Activated CD8-positive, alpha-beta T cell treated with anti-CD3 and anti-CD28 coated beads for 36 hours (primary cell): ENCODE data around the gene FILIP1. TPM values are rescaled to one million over a fixed set of nuclear protein-coding genes. Genes with fewer than 3 reads are reported as not detected.

Source experiments
- ATAC-seq: fragments of 200-7000 bp; cut with Tn5 transposase; one replicate; pipeline ENCODE4 v1.10.0; 2021; ENCODE audit warnings: mild to moderate bottlenecking, moderate library complexity
- CTCF ChIA-PET: fragments of 350-600 bp; sonication (Branson Sonifier 250); formaldehyde crosslinking; loops from one replicate; lab custom pipeline; 2021; ENCODE audit warnings: antibody characterized with exemption; lab: Charles Lee
- POLR2A ChIA-PET: fragments of 350-600 bp; sonication (Branson Sonifier 250); formaldehyde crosslinking; loops from one replicate; lab custom pipeline; 2021; ENCODE audit warnings: antibody characterized with exemption; lab: Charles Lee
- DNase-seq: peaks from one replicate; pipeline ENCODE4 v3.0.0-alpha.2; 2020
- H3K27ac Mint-ChIP-seq: one replicate; pipeline ENCODE4 v1.8.0; 2021; ENCODE audit warnings: mild to moderate bottlenecking, mixed read lengths
- H3K27me3 Mint-ChIP-seq: one replicate; pipeline ENCODE4 v1.8.0; 2021; ENCODE audit warnings: mixed read lengths
- H3K36me3 Mint-ChIP-seq: one replicate; pipeline ENCODE4 v1.8.0; 2021; ENCODE audit warnings: low read depth, mixed read lengths
- H3K4me1 Mint-ChIP-seq: one replicate; pipeline ENCODE4 v1.8.0; 2021; ENCODE audit warnings: low read depth, mixed read lengths
- H3K4me3 Mint-ChIP-seq: one replicate; pipeline ENCODE4 v1.8.0; 2021; ENCODE audit warnings: mild to moderate bottlenecking, moderate library complexity, mixed read lengths
- H3K9me3 Mint-ChIP-seq: one replicate; pipeline ENCODE4 v1.8.0; 2021; ENCODE audit warnings: mixed read lengths
- CTCF ChIP-seq: fragments of 200-600 bp; IDR thresholded peaks from one replicate; pipeline ENCODE4 v1.8.0; 2022; ENCODE audit warnings: antibody characterized with exemption, mild to moderate bottlenecking
- intact Hi-C: fragments of 100-400 bp; cut with micrococcal nuclease; formaldehyde crosslinking; loops from one replicate; pipeline ENCODE4 v1.10.0; 2022
- total RNA-seq, 2 experiments: library from RNA; stranded (reverse); gene quantifications; one replicate each; pipeline ENCODE4 v1.2.3, GENCODE V29; 2021

The FILIP1 gene
- total RNA-seq, 2 experiments from 2014 or later, result 0.07 TPM; not detected in 1

GRCh38 chr6:75363304-75363703, 130.3 kb downstream of the FILIP1 start:
- intact Hi-C loops, result no loop called here
- no peak for TF ChIP-seq CTCF
- ATAC-seq (no peak), DNase-seq (no peak)
- Mint-ChIP-seq H3K4me3 (no peak overlapping the region), H3K9me3 (no peaks in the 10 kb centered on the region), H3K36me3 (no peaks in the 10 kb centered on the region), H3K27me3 (peaks cover 5% of the 10 kb centered on the region), H3K4me1 (no peaks in the 10 kb centered on the region), H3K27ac (no peak overlapping the region)
- ChIA-PET POLR2A (no interaction called here), CTCF (interaction anchor here (1.1 kb wide), 1 partner anchor 66 kb away, joined by 3 read pairs; no protein-coding TSS in a partner anchor)

- no peak for DNase-seq
- POLR2A ChIA-PET, result no interaction called here
- TF ChIP-seq CTCF, result no peak
- no peak overlapping the region for H3K27ac Mint-ChIP-seq
- CTCF ChIA-PET, result no interaction called here
- H3K27me3 Mint-ChIP-seq, result peaks cover 32% of the 10 kb centered on the region
- H3K36me3 Mint-ChIP-seq, result no peaks in the 10 kb centered on the region
- no peak for ATAC-seq
- no peaks in the 10 kb centered on the region for H3K9me3 Mint-ChIP-seq
- H3K4me1 Mint-ChIP-seq, result no peaks in the 10 kb centered on the region
- H3K4me3 Mint-ChIP-seq, result no peak overlapping the region
- intact Hi-C loops, result no loop called here
These were observed 140.0 kb downstream of the FILIP1 start for GRCh38 chr6:75353644-75354043.

GRCh38 chr6:75351570-75351969, 142.0 kb downstream of the FILIP1 start:
- Mint-ChIP-seq H3K9me3 (no peaks in the 10 kb centered on the region), H3K36me3 (no peaks in the 10 kb centered on the region), H3K27ac (no peak overlapping the region), H3K4me1 (no peaks in the 10 kb centered on the region), H3K4me3 (no peak overlapping the region), H3K27me3 (peaks cover 40% of the 10 kb centered on the region)
- intact Hi-C loops, result no loop called here
- TF ChIP-seq CTCF, result no peak
- POLR2A ChIA-PET, result no interaction called here
- CTCF ChIA-PET, result interaction anchor here (0.7 kb wide), 1 partner anchor 170 kb away, joined by 3 read pairs; no protein-coding TSS in a partner anchor
- ATAC-seq (no peak), DNase-seq (no peak)

GRCh38 chr6:75350808-75351207, 142.8 kb downstream of the FILIP1 start:
- POLR2A ChIA-PET, result no interaction called here
- TF ChIP-seq CTCF, result no peak
- H3K9me3 Mint-ChIP-seq, result no peaks in the 10 kb centered on the region
- H3K27me3 Mint-ChIP-seq, result peaks cover 38% of the 10 kb centered on the region
- ATAC-seq (no peak), DNase-seq (no peak)
- H3K36me3 Mint-ChIP-seq, result no peaks in the 10 kb centered on the region
- no peak overlapping the region for H3K27ac Mint-ChIP-seq
- no peaks in the 10 kb centered on the region for H3K4me1 Mint-ChIP-seq
- H3K4me3 Mint-ChIP-seq, result no peak overlapping the region
- CTCF ChIA-PET, result no interaction called here
- intact Hi-C loops, result no loop called here

- TF ChIP-seq CTCF, result no peak
- POLR2A ChIA-PET, result no interaction called here
- Mint-ChIP-seq H3K27ac (no peak overlapping the region), H3K4me1 (no peaks in the 10 kb centered on the region), H3K9me3 (no peaks in the 10 kb centered on the region), H3K4me3 (no peak overlapping the region), H3K36me3 (no peaks in the 10 kb centered on the region), H3K27me3 (peaks cover 38% of the 10 kb centered on the region)
- CTCF ChIA-PET, result no interaction called here
- DNase-seq (no peak), ATAC-seq (no peak)
- intact Hi-C loops, result no loop called here
These were observed 143.4 kb downstream of the FILIP1 start for GRCh38 chr6:75350156-75350555.
